Endodermal cell (in vitro differentiated cells): ENCODE data around the gene SLC66A1. TPM values are rescaled to one million over a fixed set of nuclear protein-coding genes. Genes with fewer than 3 reads are reported as not detected.

ENCODE experiments used
- DNase-seq: peaks from one replicate; pipeline ENCODE4 v3.0.0-alpha.2; 2017
- H3K27ac ChIP-seq: 2 replicates; pipeline ENCODE4 v1.5.1; 2013; ENCODE audit warnings: mild to moderate bottlenecking, low read depth, low read length, moderate library complexity
- H3K27me3 ChIP-seq: 2 replicates; pipeline ENCODE4 v1.6.1; 2013; ENCODE audit warnings: mild to moderate bottlenecking, low read length, moderate library complexity; ENCODE audit not compliant: insufficient read depth, control insufficient read depth, poor library complexity, severe bottlenecking
- H3K36me3 ChIP-seq: 2 replicates; pipeline ENCODE4 v1.7.0; 2013; ENCODE audit warnings: mild to moderate bottlenecking, low read length, moderate library complexity; ENCODE audit not compliant: control insufficient read depth, insufficient read depth
- H3K4me1 ChIP-seq: one replicate; pipeline ENCODE4 v1.7.0; 2013; ENCODE audit warnings: low read length; ENCODE audit not compliant: control insufficient read depth, insufficient read depth
- H3K4me3 ChIP-seq: 2 replicates; pipeline ENCODE4 v1.5.1; 2013; ENCODE audit warnings: mild to moderate bottlenecking, low read length, moderate library complexity
- H3K9ac ChIP-seq: 2 replicates; pipeline ENCODE4 v1.6.1; 2013; ENCODE audit warnings: mild to moderate bottlenecking, low read length, moderate library complexity; ENCODE audit not compliant: poor library complexity, severe bottlenecking; ENCODE audit errors: extremely low read depth
- H3K9me3 ChIP-seq: 2 replicates; pipeline ENCODE4 v1.6.1; 2013; ENCODE audit warnings: mild to moderate bottlenecking, low read length, moderate library complexity; ENCODE audit not compliant: control insufficient read depth
- H3K27ac Mint-ChIP-seq: 2 replicates; pipeline ENCODE4 v1.8.0; 2020; ENCODE audit warnings: mixed read lengths
- H3K27me3 Mint-ChIP-seq: 2 replicates; pipeline ENCODE4 v1.8.0; 2021; ENCODE audit warnings: mild to moderate bottlenecking, mixed read lengths; ENCODE audit not compliant: insufficient read depth
- H3K36me3 Mint-ChIP-seq: 2 replicates; pipeline ENCODE4 v1.8.0; 2020; ENCODE audit warnings: low read depth, mixed read lengths
- H3K4me1 Mint-ChIP-seq: 2 replicates; pipeline ENCODE4 v1.8.0; 2020; ENCODE audit warnings: mixed read lengths
- H3K4me3 Mint-ChIP-seq: 2 replicates; pipeline ENCODE4 v1.8.0; 2020; ENCODE audit warnings: mild to moderate bottlenecking, moderate library complexity, mixed read lengths
- H3K9me3 Mint-ChIP-seq: 2 replicates; pipeline ENCODE4 v1.8.0; 2020; ENCODE audit warnings: mild to moderate bottlenecking, mixed read lengths
- CTCF ChIP-seq: fragments of 200-600 bp; sonication (generic); conservative IDR thresholded peaks from 2 replicates; pipeline ENCODE4 v1.5.0; 2021; ENCODE audit warnings: antibody characterized with exemption, mild to moderate bottlenecking
- WGBS, 2 experiments: methylation state at CpG; one replicate each; pipeline versions ENCODE4 v1.1.5 to v1.1.7; 2013; ENCODE audit warnings: missing lambda C conversion rate in 2 of 2, mixed read lengths in 1 of 2; ENCODE audit not compliant: insufficient coverage in 1 of 2, insufficient read length in 1 of 2; 5-methylcytosine and 5-hydroxymethylcytosine counted together
- total RNA-seq, 2 donors: library from RNA; stranded (reverse); fragmentation: NEBNext Ultra II Directional in 1 of 2; extraction: Animal tissue kit (Norgen Biotek cat#: 25700) in 1 of 2; gene quantifications; 2 replicates in 1 of 2; 3 replicates in 1 of 2; pipeline ENCODE4 v1.2.1, GENCODE V29; 2021

The SLC66A1 gene
- total RNA-seq, 2 donors from 2014 or later, result 20.8 to 22.6 TPM

DNA sequence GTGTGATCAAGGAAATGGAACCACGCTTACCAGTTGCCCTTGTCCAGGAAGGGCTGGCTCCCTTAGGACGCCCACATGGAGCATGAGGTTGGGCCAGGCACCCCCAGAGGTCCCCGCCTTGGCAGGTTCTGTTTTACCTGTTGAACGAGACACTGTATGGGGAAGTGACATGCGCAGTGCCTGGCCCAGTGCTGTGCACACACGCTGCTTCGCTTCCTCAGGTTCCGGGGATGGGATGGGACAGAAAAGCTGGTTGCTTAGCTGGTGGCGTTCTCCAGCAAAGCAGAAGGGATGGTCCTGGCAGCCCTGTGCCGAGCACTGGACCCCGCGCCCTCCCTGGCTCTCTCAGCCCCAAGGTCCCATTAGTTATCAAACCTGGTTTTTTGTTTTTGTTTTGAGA is 20.7 kb downstream of the SLC66A1 start:
- no peaks in the 10 kb centered on the region for H3K9me3 Mint-ChIP-seq
- no peaks in the 10 kb centered on the region for H3K4me1 ChIP-seq
- no peak overlapping the region for H3K9ac ChIP-seq
- 82 to 90% methylated on average over 9 to 12 of the region's 12 CpGs for WGBS, 2 experiments
- no peak for TF ChIP-seq CTCF
- H3K27me3 ChIP-seq, result no peaks in the 10 kb centered on the region
- no peak for DNase-seq
- H3K36me3 Mint-ChIP-seq, result peaks cover 7% of the 10 kb centered on the region
- H3K27me3 Mint-ChIP-seq, result no peaks in the 10 kb centered on the region
- H3K4me3 Mint-ChIP-seq, result no peak overlapping the region
- H3K36me3 ChIP-seq, result peaks cover 2% of the 10 kb centered on the region
- H3K27ac Mint-ChIP-seq, result peak overlapping the region; percentile 26
- no peaks in the 10 kb centered on the region for H3K9me3 ChIP-seq
- no peak overlapping the region for H3K27ac ChIP-seq
- no peak overlapping the region for H3K4me3 ChIP-seq
- H3K4me1 Mint-ChIP-seq, result no peaks in the 10 kb centered on the region

DNA sequence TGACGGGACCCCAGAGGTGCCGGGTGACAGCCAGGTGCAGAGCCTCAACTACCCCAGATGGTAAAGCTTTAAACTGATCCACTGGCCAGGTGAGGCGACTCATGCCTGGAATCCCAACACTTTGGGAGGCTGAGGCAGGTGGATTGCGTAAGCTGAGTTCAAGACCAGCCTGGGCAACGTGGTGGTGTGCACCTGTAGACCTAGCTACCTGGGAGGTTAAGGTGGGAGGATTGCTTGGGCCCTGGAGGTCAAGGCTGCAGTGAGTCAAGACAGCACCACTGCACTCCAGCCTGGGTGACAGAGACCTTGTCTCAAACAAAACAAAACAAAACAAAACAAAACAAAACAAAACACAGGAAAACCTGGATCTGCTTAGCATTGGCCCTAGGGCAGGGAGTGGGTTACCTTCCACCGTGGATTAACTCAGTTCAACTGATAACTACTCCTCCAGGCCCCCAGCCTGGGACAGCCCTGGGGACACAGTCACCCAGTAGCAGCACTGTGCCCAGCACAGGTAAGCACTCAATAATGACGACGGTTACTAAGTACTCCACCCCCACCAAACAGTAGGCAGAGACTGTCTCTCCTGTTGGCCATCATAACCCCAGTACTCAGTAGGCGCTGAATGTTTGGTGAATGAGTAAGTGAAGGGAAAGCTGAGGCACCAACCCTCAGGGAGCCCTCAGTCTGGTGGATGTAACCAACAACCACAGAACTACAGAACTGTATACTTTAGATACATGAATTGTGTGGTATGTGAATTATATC is 21.6 kb downstream of the SLC66A1 start:
- no peak for DNase-seq
- H3K9me3 Mint-ChIP-seq, result no peaks in the 10 kb centered on the region
- H3K4me3 Mint-ChIP-seq, result no peak overlapping the region
- Histone ChIP-seq H3K36me3 (no peaks in the 10 kb centered on the region), H3K27me3 (no peaks in the 10 kb centered on the region), H3K4me3 (no peak overlapping the region), H3K9me3 (no peaks in the 10 kb centered on the region), H3K4me1 (no peaks in the 10 kb centered on the region), H3K9ac (no peak overlapping the region), H3K27ac (no peak overlapping the region)
- no peak overlapping the region for H3K27ac Mint-ChIP-seq
- WGBS, 2 experiments, result 82 to 85% methylated on average over 7 to 8 of the region's 9 CpGs
- TF ChIP-seq CTCF, result no peak
- peaks cover 8% of the 10 kb centered on the region for H3K36me3 Mint-ChIP-seq
- H3K27me3 Mint-ChIP-seq, result no peaks in the 10 kb centered on the region
- H3K4me1 Mint-ChIP-seq, result peaks cover 4% of the 10 kb centered on the region

- Mint-ChIP-seq H3K4me1 (peaks cover 6% of the 10 kb centered on the region), H3K36me3 (peaks cover 24% of the 10 kb centered on the region), H3K27ac (no peak overlapping the region), H3K27me3 (no peaks in the 10 kb centered on the region), H3K4me3 (no peak overlapping the region), H3K9me3 (no peaks in the 10 kb centered on the region)
- no peak overlapping the region for H3K4me3 ChIP-seq
- no peak overlapping the region for H3K9ac ChIP-seq
- no peaks in the 10 kb centered on the region for H3K4me1 ChIP-seq
- H3K27me3 ChIP-seq, result no peaks in the 10 kb centered on the region
- H3K36me3 ChIP-seq, result peaks cover 23% of the 10 kb centered on the region
- DNase-seq, result no peak
- no peak overlapping the region for H3K27ac ChIP-seq
- H3K9me3 ChIP-seq, result no peaks in the 10 kb centered on the region
- WGBS, 2 experiments, result 94 to 96% methylated on average over 7 of the region's 7 CpGs
- no peak for TF ChIP-seq CTCF
These were observed 24.4 kb downstream of the SLC66A1 start for GRCh38 chr1:19336543-19336942.
